T-cell (primary cell): ENCODE data around the gene TAL1. TPM values are rescaled to one million over a fixed set of nuclear protein-coding genes. Genes with fewer than 3 reads are reported as not detected.

Experiments used
- ATAC-seq, 4 experiments: fragments of 200-7000 bp in 3 of 4; fragments of 150-1000 bp in 1 of 4; cut with Tn5 transposase; replicated peaks in 1 of 4; 1 replicate in 3 of 4; 2 replicates in 1 of 4; pipeline ENCODE4 v1.10.0; 2021; ENCODE audit warnings: moderate library complexity in 3 of 4, mild to moderate bottlenecking in 2 of 4, moderate number of reproducible peaks in 1 of 4
- CTCF ChIA-PET, 2 donors: fragments of 300-600 bp; sonication (Branson Sonifier 250); formaldehyde crosslinking; loops; one replicate each; lab custom pipeline; 2022; ENCODE audit warnings: antibody characterized with exemption in 2 of 2; lab: Charles Lee
- POLR2A ChIA-PET, 2 donors: fragments of 300-600 bp; sonication (Branson Sonifier 250); formaldehyde crosslinking; loops; one replicate each; lab custom pipeline; 2022; ENCODE audit warnings: antibody characterized with exemption in 2 of 2; lab: Charles Lee
- DNase-seq, 35 experiments: peaks; one replicate each; pipeline versions ENCODE4 v3.0.0 to v3.0.0-alpha.2; 2013 to 2023
- H3K27ac ChIP-seq: one replicate; pipeline ENCODE4 v1.5.1; 2013; ENCODE audit warnings: low read length
- H3K27me3 ChIP-seq, 2 experiments: replicated peaks in 1 of 2; 1 replicate in 1 of 2; 2 replicates in 1 of 2; pipeline versions ENCODE4 v1.6.1 to v1.7.0; 2013; ENCODE audit warnings: low read length in 1 of 2, mixed read lengths in 1 of 2; ENCODE audit not compliant: control insufficient read depth in 2 of 2, insufficient read depth in 2 of 2; ENCODE audit errors: extremely low read depth in 1 of 2
- H3K36me3 ChIP-seq, 2 donors: 1 replicate in 1 of 2; 2 replicates in 1 of 2; pipeline versions ENCODE4 v1.6.1 to v1.7.0; 2013; ENCODE audit warnings: low read length in 1 of 2; ENCODE audit not compliant: control insufficient read depth in 2 of 2, insufficient read depth in 1 of 2; ENCODE audit errors: extremely low read depth in 1 of 2
- H3K4me1 ChIP-seq, 2 experiments: 1 replicate in 1 of 2; 2 replicates in 1 of 2; pipeline versions ENCODE4 v1.6.1 to v1.7.0; 2013; ENCODE audit warnings: low read length in 2 of 2, mixed read lengths in 1 of 2; ENCODE audit not compliant: insufficient read depth in 2 of 2, control insufficient read depth in 1 of 2; ENCODE audit errors: extremely low read depth in 1 of 2
- H3K4me3 ChIP-seq, 2 donors: 1 replicate in 1 of 2; 2 replicates in 1 of 2; pipeline versions ENCODE4 v1.5.1 to v1.7.0; 2013; ENCODE audit warnings: mild to moderate bottlenecking in 2 of 2, low read length in 1 of 2, moderate library complexity in 1 of 2; ENCODE audit not compliant: control insufficient read depth in 1 of 2; ENCODE audit errors: extremely low read depth in 1 of 2
- H3K9me3 ChIP-seq: 2 replicates; pipeline ENCODE4 v1.7.0; 2013
- H3K27ac Mint-ChIP-seq, 2 donors: one replicate each; pipeline ENCODE4 v1.8.0; 2020 to 2021; ENCODE audit warnings: mild to moderate bottlenecking in 2 of 2, mixed read lengths in 2 of 2
- H3K27me3 Mint-ChIP-seq, 2 donors: one replicate each; pipeline ENCODE4 v1.8.0; 2021 to 2022; ENCODE audit warnings: mixed read lengths in 2 of 2
- H3K36me3 Mint-ChIP-seq: one replicate; pipeline ENCODE4 v1.8.0; 2021; ENCODE audit warnings: mixed read lengths
- H3K4me1 Mint-ChIP-seq, 3 donors: one replicate each; pipeline ENCODE4 v1.8.0; 2020 to 2022; ENCODE audit warnings: mixed read lengths in 3 of 3, mild to moderate bottlenecking in 1 of 3
- H3K4me3 Mint-ChIP-seq, 3 donors: one replicate each; pipeline ENCODE4 v1.8.0; 2020 to 2022; ENCODE audit warnings: mild to moderate bottlenecking in 3 of 3, mixed read lengths in 3 of 3, moderate library complexity in 3 of 3
- H3K9me3 Mint-ChIP-seq, 3 donors: one replicate each; pipeline ENCODE4 v1.8.0; 2020 to 2022; ENCODE audit warnings: mixed read lengths in 3 of 3
- WGBS: methylation state at CpG from one replicate; pipeline ENCODE4 v1.1.5; 2013; ENCODE audit warnings: missing lambda C conversion rate; ENCODE audit not compliant: insufficient coverage; 5-methylcytosine and 5-hydroxymethylcytosine counted together
- total RNA-seq, 35 experiments: library from RNA in 6 of 35; stranded (reverse) in 6 of 35; fragments of 120-200 nt in 1 of 35; gene quantifications; one replicate each; pipeline versions ENCODE4 v1.2.1 to v1.2.4 and lab custom pipeline; 2013 to 2026

The TAL1 gene
- total RNA-seq, 5 donors from 2014 or later (not counting 1 experiment from before 2014, with no cell fraction given), result 0.28 to 0.85 (median 0.44) TPM

DNA sequence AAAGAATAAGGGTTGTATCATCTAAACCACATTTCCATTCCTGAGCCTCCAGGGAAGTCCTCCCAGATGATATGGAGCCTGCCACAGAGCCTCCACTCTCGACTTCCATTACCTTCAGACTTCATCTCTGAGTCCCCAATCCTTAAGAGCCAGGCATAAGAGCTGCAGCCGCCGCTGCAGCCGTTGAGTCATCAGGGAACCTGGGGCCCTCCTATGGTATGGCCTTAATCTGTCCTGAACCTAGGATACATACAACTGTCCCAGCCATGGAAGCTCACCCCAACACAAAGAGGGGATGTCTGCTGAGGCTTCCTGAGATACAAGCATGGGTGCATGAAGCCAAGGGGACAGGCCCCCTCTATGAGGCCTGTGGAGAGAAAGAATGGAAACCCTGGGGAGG is 16.3 kb downstream of the TAL1 start:
- H3K27ac ChIP-seq, result no peak overlapping the region
- no peaks in the 10 kb centered on the region for H3K36me3 Mint-ChIP-seq
- H3K27me3 ChIP-seq, result peaks cover 0 to 21% of the 10 kb centered on the region in 2 experiments
- H3K9me3 ChIP-seq, result no peaks in the 10 kb centered on the region
- no peak overlapping the region for H3K4me3 Mint-ChIP-seq
- ATAC-seq, result no peak
- no peak for DNase-seq
- no peaks in the 10 kb centered on the region for H3K9me3 Mint-ChIP-seq
- H3K4me1 ChIP-seq, result no peaks in the 10 kb centered on the region
- POLR2A ChIA-PET, result no interaction called here
- H3K36me3 ChIP-seq, result no peaks in the 10 kb centered on the region
- peaks cover 5 to 10% of the 10 kb centered on the region in 2 donors for H3K27me3 Mint-ChIP-seq
- CTCF ChIA-PET, result interaction anchor here in 1 of 2 donors (0.7 kb wide), 1 partner anchor 24 kb away, joined by 3 read pairs; no protein-coding TSS in a partner anchor
- WGBS, result 43% methylated on average over 1 of the region's 4 CpGs
- no peak overlapping the region for H3K4me3 ChIP-seq
- no peak overlapping the region for H3K27ac Mint-ChIP-seq
- no peaks in the 10 kb centered on the region for H3K4me1 Mint-ChIP-seq

DNA sequence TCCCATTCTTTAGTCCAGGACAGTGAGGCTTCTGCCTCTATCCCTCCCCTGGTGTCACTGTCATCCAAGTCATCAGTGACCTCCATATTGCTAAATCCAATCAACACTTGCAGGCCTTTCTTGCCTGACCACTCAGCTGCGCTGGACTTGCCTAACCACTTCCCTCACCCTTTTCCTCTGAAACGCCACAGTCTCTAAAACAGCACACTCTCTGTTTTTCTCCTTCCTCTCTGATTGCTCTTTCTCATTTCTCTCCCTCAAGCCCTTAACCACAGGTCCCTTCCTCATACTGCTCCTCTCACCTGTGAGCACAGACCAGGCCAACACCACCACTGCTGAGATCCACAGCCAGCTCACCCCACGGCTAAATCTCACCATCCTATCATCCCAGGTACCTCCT is 17.5 kb downstream of the TAL1 start:
- peaks cover 0 to 3% of the 10 kb centered on the region in 2 donors for H3K27me3 Mint-ChIP-seq
- no peaks in the 10 kb centered on the region for H3K4me1 ChIP-seq
- H3K4me3 Mint-ChIP-seq, result no peak overlapping the region
- POLR2A ChIA-PET, result no interaction called here
- WGBS, result 18% methylated on average over 3 of the region's 3 CpGs
- H3K9me3 ChIP-seq, result no peaks in the 10 kb centered on the region
- CTCF ChIA-PET, result no interaction called here
- peaks cover 0 to 27% of the 10 kb centered on the region in 2 experiments for H3K27me3 ChIP-seq
- ATAC-seq (no peak), DNase-seq (no peak)
- H3K9me3 Mint-ChIP-seq, result no peaks in the 10 kb centered on the region
- no peak overlapping the region for H3K4me3 ChIP-seq
- H3K27ac ChIP-seq, result no peak overlapping the region
- H3K36me3 Mint-ChIP-seq, result no peaks in the 10 kb centered on the region
- no peaks in the 10 kb centered on the region for H3K4me1 Mint-ChIP-seq
- no peaks in the 10 kb centered on the region for H3K36me3 ChIP-seq
- H3K27ac Mint-ChIP-seq, result no peak overlapping the region

DNA sequence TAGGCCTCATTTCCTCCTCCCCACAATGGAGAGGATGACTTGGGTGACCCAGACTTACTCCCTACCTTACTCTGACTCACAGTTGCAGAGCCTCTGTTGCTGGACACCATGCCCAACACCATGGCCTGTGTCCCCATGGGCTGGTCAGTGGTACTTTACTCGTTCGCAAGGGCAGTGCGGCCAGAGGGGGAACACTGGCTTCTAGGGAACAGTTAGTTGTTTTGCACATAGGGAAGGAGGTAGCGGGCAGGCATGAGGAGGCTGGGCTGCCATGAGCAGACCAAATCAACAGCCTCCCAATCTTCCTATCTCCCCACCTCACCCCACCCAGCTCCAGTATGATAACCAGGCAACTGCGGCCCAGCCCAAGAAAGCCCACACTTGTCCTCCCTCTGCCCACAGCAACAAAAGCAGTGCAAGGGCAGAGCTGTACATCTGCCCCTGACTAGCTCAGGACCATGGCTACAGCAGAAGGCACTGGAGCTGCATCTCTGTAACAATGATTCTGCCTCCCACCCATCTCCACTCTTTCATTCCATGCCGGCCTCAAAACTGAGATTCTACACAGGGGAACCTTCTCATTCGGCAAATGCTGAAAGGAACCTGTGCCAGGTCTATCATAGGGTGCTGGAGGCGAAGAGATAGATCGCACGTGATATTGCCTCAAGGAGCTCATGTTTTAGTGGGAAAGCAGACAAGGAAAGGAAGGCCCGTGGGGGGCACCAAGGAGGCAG is 18.6 kb downstream of the TAL1 start:
- Mint-ChIP-seq H3K36me3 (no peaks in the 10 kb centered on the region), H3K4me1 (no peaks in the 10 kb centered on the region), H3K9me3 (no peaks in the 10 kb centered on the region), H3K4me3 (no peak overlapping the region), H3K27me3 (peaks cover 6 to 9% of the 10 kb centered on the region in 2 donors), H3K27ac (no peak overlapping the region)
- Histone ChIP-seq H3K4me3 (no peak overlapping the region), H3K36me3 (no peaks in the 10 kb centered on the region), H3K27me3 (peaks cover 0 to 25% of the 10 kb centered on the region in 2 experiments), H3K27ac (no peak overlapping the region), H3K4me1 (no peaks in the 10 kb centered on the region), H3K9me3 (no peaks in the 10 kb centered on the region)
- ATAC-seq, result no peak
- 96% methylated on average over 7 of the region's 11 CpGs for WGBS
- DNase-seq, result no peak
- POLR2A ChIA-PET, result no interaction called here
- CTCF ChIA-PET, result no interaction called here

DNA sequence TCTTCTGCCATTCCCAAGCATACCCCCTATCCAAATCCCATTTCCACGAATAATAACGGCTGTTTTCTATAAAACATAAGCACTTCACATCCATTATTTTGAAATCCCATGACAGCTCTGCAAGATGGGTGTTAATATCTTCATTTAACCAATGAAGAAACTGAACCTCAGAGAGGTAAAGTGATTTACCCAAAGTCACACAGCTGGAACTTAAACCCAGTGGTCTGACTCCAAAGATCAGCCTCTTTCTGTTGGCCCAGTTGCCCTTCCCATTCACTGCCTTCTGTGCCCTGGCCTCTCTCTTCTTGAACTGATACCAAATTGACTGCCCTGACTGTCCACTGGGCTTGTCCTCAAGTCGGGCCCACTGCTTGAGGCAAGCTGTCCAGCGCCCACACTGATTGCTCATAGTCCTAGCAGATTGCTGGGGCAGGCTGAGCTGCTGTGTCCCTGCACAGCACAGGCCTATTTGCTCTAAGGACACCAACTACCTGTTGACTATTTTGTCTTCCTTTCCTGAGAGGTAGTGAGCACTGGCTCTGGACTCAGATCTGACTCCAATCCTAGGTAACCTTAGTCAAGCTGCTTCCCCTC is 19.3 kb downstream of the TAL1 start:
- ChIA-PET POLR2A (no interaction called here), CTCF (no interaction called here)
- Histone ChIP-seq H3K36me3 (no peaks in the 10 kb centered on the region), H3K27me3 (peaks cover 0 to 32% of the 10 kb centered on the region in 2 experiments), H3K27ac (no peak overlapping the region), H3K4me1 (no peaks in the 10 kb centered on the region), H3K4me3 (no peak overlapping the region), H3K9me3 (no peaks in the 10 kb centered on the region)
- no peaks in the 10 kb centered on the region for H3K4me1 Mint-ChIP-seq
- 82% methylated on average over 2 of the region's 4 CpGs for WGBS
- no peak overlapping the region for H3K4me3 Mint-ChIP-seq
- no peak for DNase-seq
- no peak for ATAC-seq
- H3K27ac Mint-ChIP-seq, result no peak overlapping the region
- peaks cover 6 to 11% of the 10 kb centered on the region in 2 donors for H3K27me3 Mint-ChIP-seq
- no peaks in the 10 kb centered on the region for H3K9me3 Mint-ChIP-seq
- no peaks in the 10 kb centered on the region for H3K36me3 Mint-ChIP-seq

DNA sequence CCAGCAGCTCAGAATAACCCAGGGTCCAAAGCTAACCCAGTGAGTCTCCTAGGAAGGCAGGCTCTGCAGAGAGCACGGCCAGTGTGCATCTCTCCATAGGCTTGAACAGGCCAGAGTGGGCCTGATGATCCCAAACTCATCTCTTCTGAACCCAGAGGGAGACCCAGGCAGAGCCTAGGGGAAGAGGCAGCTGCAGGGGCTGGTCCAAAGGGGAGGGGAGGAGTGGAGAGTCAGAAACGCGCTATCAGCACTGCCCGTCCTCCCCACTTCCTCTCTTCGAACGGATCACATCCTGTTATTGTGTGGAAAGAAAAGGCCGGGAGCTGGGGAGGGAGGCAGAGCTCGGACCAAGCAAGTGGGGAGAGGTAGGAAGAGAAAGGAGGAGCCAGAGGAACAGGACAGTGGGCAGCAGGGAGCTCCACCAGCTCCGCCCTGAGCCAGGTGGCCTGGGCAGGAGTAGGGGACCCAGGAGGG is 20.2 kb downstream of the TAL1 start:
- H3K9me3 ChIP-seq, result no peaks in the 10 kb centered on the region
- Mint-ChIP-seq H3K36me3 (no peaks in the 10 kb centered on the region), H3K27ac (no peak overlapping the region), H3K9me3 (no peaks in the 10 kb centered on the region), H3K27me3 (peaks cover 6 to 11% of the 10 kb centered on the region in 2 donors), H3K4me1 (no peaks in the 10 kb centered on the region), H3K4me3 (no peak overlapping the region)
- no peak for ATAC-seq
- no peak overlapping the region for H3K27ac ChIP-seq
- CTCF ChIA-PET, result interaction anchor here in 1 of 2 donors (0.6 kb wide), 1 partner anchor 17 kb away, joined by 3 read pairs; no protein-coding TSS in a partner anchor
- POLR2A ChIA-PET, result no interaction called here
- no peaks in the 10 kb centered on the region for H3K4me1 ChIP-seq
- peaks cover 0 to 32% of the 10 kb centered on the region in 2 experiments for H3K27me3 ChIP-seq
- DNase-seq, result no peak
- no peaks in the 10 kb centered on the region for H3K36me3 ChIP-seq
- 33% methylated on average over 3 of the region's 9 CpGs for WGBS
- H3K4me3 ChIP-seq, result no peak overlapping the region

DNA sequence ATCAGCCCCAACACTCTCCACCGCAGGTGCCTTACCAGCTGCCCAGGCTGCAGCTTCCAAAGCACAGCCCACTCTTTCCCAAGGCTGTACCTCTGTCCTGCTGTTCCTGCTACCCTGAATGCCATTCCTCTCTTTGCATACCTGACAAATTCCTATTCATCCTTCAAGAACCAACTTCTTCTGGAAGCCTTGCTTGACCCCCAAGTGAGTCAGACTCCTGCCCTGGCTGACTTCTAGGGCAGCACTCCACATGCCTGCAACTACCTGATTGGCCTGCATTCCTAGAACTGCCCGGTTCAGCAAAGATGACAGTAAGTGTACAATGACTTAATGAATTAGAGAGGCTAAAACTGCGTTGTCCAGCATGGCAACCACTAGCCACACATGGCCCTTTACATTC is 21.4 kb downstream of the TAL1 start:
- Mint-ChIP-seq H3K36me3 (no peaks in the 10 kb centered on the region), H3K4me3 (no peak overlapping the region), H3K27me3 (peaks cover 6 to 16% of the 10 kb centered on the region in 2 donors), H3K4me1 (no peaks in the 10 kb centered on the region), H3K9me3 (no peaks in the 10 kb centered on the region), H3K27ac (no peak overlapping the region)
- H3K4me3 ChIP-seq, result no peak overlapping the region
- H3K4me1 ChIP-seq, result no peaks in the 10 kb centered on the region
- no peak for ATAC-seq
- DNase-seq, result no peak
- H3K36me3 ChIP-seq, result no peaks in the 10 kb centered on the region
- H3K27ac ChIP-seq, result no peak overlapping the region
- no peaks in the 10 kb centered on the region for H3K9me3 ChIP-seq
- WGBS, result 70% methylated on average over 2 of the region's 3 CpGs
- CTCF ChIA-PET, result no interaction called here
- POLR2A ChIA-PET, result no interaction called here
- H3K27me3 ChIP-seq, result peaks cover 0 to 37% of the 10 kb centered on the region in 2 experiments
